IPS DF 6.9 (cell line): ENCODE results near the gene FHOD3.
"Not testable (repeated sequence)": the region's sequence is repeated elsewhere in the genome, so short reads cannot be mapped to it uniquely, and the experiment has no call there.

Source experiments
- DNase-seq: peaks from one replicate; pipeline ENCODE4 v3.0.0-alpha.2; 2013; ENCODE audit warnings: low read depth, low spot score
- H3K27ac ChIP-seq: one replicate; pipeline ENCODE4 v1.5.1; 2013; ENCODE audit warnings: low read length, control low read depth
- H3K27me3 ChIP-seq: 2 replicates; pipeline ENCODE4 v1.6.1; 2013; ENCODE audit warnings: mild to moderate bottlenecking, low read length; ENCODE audit not compliant: control insufficient read depth, insufficient read depth
- H3K36me3 ChIP-seq: 2 replicates; pipeline ENCODE4 v1.6.1; 2013; ENCODE audit warnings: low read length; ENCODE audit not compliant: control insufficient read depth, insufficient read depth
- H3K4me1 ChIP-seq: 2 replicates; pipeline ENCODE4 v1.6.1; 2013; ENCODE audit warnings: low read length; ENCODE audit not compliant: control insufficient read depth, insufficient read depth
- H3K4me3 ChIP-seq: 2 replicates; pipeline ENCODE4 v1.5.1; 2013; ENCODE audit warnings: mild to moderate bottlenecking, low read length
- H3K9me3 ChIP-seq: 2 replicates; pipeline ENCODE4 v1.6.1; 2013; ENCODE audit warnings: low read length, inconsistent platforms; ENCODE audit not compliant: control insufficient read depth, insufficient read depth
- WGBS: extraction: QIAGEN DNeasy Blood & Tissue Kit; methylation state at CpG from one replicate; pipeline ENCODE4 v1.1.7; 2013; ENCODE audit warnings: mixed read lengths, missing lambda C conversion rate; ENCODE audit not compliant: insufficient read length, insufficient coverage; 5-methylcytosine and 5-hydroxymethylcytosine counted together

FHOD3 gene

GRCh38 chr18:36813101-36813775, 515.7 kb downstream of the FHOD3 start:
- H3K36me3 ChIP-seq = no peaks in the 10 kb centered on the region; the same call in 1 of the 2 replicates
- no peak for DNase-seq
- no peaks in the 10 kb centered on the region for H3K4me1 ChIP-seq
- H3K27ac ChIP-seq = no peak overlapping the region
- H3K27me3 ChIP-seq = no peaks in the 10 kb centered on the region
- WGBS = 100% methylated on average over 1 of the region's 4 CpGs
- H3K9me3 ChIP-seq = no peaks in the 10 kb centered on the region
- H3K4me3 ChIP-seq = no peak overlapping the region

GRCh38 chr18:36813824-36814223, 516.3 kb downstream of the FHOD3 start:
- Histone ChIP-seq H3K4me1 (no peaks in the 10 kb centered on the region), H3K27me3 (no peaks in the 10 kb centered on the region), H3K9me3 (no peaks in the 10 kb centered on the region), H3K27ac (no peak overlapping the region), H3K36me3 (no peaks in the 10 kb centered on the region; the same call in 1 of the 2 replicates), H3K4me3 (no peak overlapping the region)
- no CpG with 5 or more reads among the region's 3 CpGs for WGBS
- DNase-seq = no peak

GRCh38 chr18:36814994-36815393, 517.5 kb downstream of the FHOD3 start:
- Histone ChIP-seq H3K27me3 (no peaks in the 10 kb centered on the region), H3K9me3 (no peaks in the 10 kb centered on the region), H3K27ac (no peak overlapping the region), H3K4me1 (no peaks in the 10 kb centered on the region), H3K4me3 (no peak overlapping the region), H3K36me3 (no peaks in the 10 kb centered on the region; the same call in 1 of the 2 replicates)
- no CpG with 5 or more reads among the region's 1 CpG for WGBS
- no peak for DNase-seq

GRCh38 chr18:36816096-36816495, 518.6 kb downstream of the FHOD3 start:
- DNase-seq, H3K4me1 ChIP-seq, H3K9me3 ChIP-seq, H3K27ac ChIP-seq, H3K4me3 ChIP-seq, H3K27me3 ChIP-seq, H3K36me3 ChIP-seq: not testable (repeated sequence)

- Histone ChIP-seq H3K4me1 (no peaks in the 10 kb centered on the region), H3K4me3 (no peak overlapping the region), H3K27me3 (no peaks in the 10 kb centered on the region), H3K9me3 (no peaks in the 10 kb centered on the region), H3K27ac (no peak overlapping the region), H3K36me3 (peaks cover 2% of the 10 kb centered on the region; the same call in 1 of the 2 replicates)
- no CpG with 5 or more reads among the region's 1 CpG for WGBS
- DNase-seq = no peak
These were observed 519.5 kb downstream of the FHOD3 start for GRCh38 chr18:36817039-36817438.

GRCh38 chr18:36818652-36819051, 521.1 kb downstream of the FHOD3 start:
- WGBS = no CpG with 5 or more reads among the region's 3 CpGs
- peaks cover 2% of the 10 kb centered on the region; the same call in 1 of the 2 replicates for H3K36me3 ChIP-seq

GRCh38 chr18:36819621-36820020, 522.1 kb downstream of the FHOD3 start:
- no peaks in the 10 kb centered on the region for H3K9me3 ChIP-seq
- no peak overlapping the region for H3K27ac ChIP-seq
- peaks cover 2% of the 10 kb centered on the region; the same call in 1 of the 2 replicates for H3K36me3 ChIP-seq
- no peak for DNase-seq
- no peaks in the 10 kb centered on the region for H3K27me3 ChIP-seq
- H3K4me1 ChIP-seq = no peaks in the 10 kb centered on the region
- H3K4me3 ChIP-seq = no peak overlapping the region

More at GRCh38 chr18:36818652-36819051, 521.1 kb downstream of the FHOD3 start:
- Histone ChIP-seq H3K4me1 (no peaks in the 10 kb centered on the region), H3K9me3 (no peaks in the 10 kb centered on the region), H3K4me3 (no peak overlapping the region), H3K27me3 (no peaks in the 10 kb centered on the region), H3K27ac (no peak overlapping the region)
- no peak for DNase-seq

DNA sequence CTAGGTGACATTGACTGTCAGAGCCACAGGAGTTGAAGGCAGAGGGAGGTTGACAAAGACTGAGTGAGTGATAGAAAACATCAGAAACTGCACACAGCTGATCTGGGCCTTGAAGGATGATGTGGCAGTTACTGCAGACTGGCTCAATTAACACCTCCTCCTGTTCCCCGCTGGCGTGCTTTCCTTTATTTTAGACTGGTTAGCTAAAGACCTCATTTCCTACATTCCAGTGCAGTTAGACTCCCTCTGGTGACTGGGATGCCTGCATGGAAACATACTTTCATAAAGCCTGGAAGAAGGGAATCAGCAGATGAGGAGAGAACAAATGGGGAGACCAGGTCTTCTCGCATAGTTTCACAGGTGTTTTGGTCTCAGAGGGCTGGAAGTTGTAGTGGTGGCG, 524.2 kb downstream of the FHOD3 start:
- H3K27me3 ChIP-seq = no peaks in the 10 kb centered on the region
- WGBS = no CpG with 5 or more reads among the region's 4 CpGs
- H3K36me3 ChIP-seq = peaks cover 2% of the 10 kb centered on the region; the same call in 1 of the 2 replicates
- H3K4me3 ChIP-seq = no peak overlapping the region
- H3K27ac ChIP-seq = no peak overlapping the region
- DNase-seq = no peak
- H3K4me1 ChIP-seq = no peaks in the 10 kb centered on the region
- no peaks in the 10 kb centered on the region for H3K9me3 ChIP-seq

DNA sequence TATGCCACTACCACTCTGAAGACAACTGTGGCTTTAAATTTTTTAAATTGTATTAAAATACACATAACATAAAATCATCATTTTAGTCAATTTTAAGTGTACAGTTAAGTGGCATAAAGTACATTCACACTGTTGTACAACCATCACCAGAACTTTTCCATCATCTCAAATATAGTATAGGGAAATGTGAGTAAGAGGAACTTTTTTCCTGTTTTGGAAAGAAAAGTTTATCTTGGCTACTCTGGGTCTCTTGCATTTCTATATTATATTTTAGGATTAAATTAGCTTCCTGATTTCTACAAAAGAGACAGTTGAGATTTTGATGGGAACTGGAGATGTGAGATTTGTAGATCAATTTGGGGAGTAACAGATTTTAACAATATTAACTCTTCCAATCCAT, 528.0 kb downstream of the FHOD3 start:
- no peak for DNase-seq
- H3K27ac ChIP-seq = no peak overlapping the region
- no peaks in the 10 kb centered on the region for H3K9me3 ChIP-seq
- H3K36me3 ChIP-seq = 0 out of 2 replicates have a peak, but pooled peaks cover 2% of the 10 kb centered on the region
- H3K4me3 ChIP-seq = no peak overlapping the region
- H3K4me1 ChIP-seq = no peaks in the 10 kb centered on the region
- no peaks in the 10 kb centered on the region for H3K27me3 ChIP-seq

DNA sequence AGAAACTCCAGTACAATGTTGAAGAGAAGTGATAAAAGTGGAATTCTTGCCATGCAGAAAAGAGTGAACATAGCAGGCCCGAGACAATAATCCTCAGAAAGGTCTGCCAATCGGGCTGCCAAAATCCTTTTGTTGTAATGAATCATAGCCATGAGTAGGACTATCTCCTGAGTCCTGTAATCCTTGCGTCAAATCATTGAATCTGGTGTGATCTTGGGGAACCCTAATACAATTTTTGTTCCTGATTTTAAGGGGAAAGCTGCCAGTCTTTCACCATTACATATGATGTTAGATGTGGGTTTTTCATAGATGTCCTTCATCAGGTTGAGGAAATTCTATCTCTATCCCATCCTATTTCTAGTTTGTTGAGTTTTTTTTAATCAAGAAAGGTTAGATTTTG, 529.0 kb downstream of the FHOD3 start:
- no peak for DNase-seq
- no CpG with 5 or more reads among the region's 3 CpGs for WGBS
- Histone ChIP-seq H3K9me3 (no peaks in the 10 kb centered on the region), H3K27ac (no peak overlapping the region), H3K36me3 (0 out of 2 replicates have a peak, but pooled peaks cover 2% of the 10 kb centered on the region), H3K4me1 (no peaks in the 10 kb centered on the region), H3K4me3 (no peak overlapping the region), H3K27me3 (no peaks in the 10 kb centered on the region)

DNA sequence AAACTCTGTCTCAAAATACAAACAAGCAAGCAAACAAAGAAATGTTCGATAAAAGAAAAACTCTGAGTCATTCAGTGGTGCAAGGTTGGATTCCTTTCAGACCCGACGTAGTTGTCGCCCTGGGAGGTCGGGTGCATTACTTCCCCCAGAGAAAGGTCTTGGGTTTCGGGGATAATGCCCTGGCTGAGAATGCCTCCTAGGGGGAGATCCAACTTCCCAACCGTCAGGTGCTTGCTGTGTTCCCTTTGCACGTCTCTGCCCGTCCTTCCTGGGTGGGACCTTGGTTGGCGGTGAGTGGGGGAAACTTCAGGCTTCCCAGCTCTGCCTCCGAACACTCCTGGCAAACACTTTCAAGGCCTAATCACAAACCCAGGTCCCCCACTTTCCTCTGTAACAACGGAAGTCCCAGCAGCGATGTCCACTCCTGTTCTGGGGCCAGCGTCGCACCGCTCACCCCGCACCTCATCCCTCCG, 530.7 kb downstream of the FHOD3 start:
- H3K9me3 ChIP-seq = no peaks in the 10 kb centered on the region
- no peaks in the 10 kb centered on the region for H3K27me3 ChIP-seq
- peak overlapping the region; percentile 82 for H3K4me3 ChIP-seq
- no peak for DNase-seq
- WGBS = no CpG with 5 or more reads among the region's 18 CpGs
- H3K4me1 ChIP-seq = no peaks in the 10 kb centered on the region
- H3K27ac ChIP-seq = no peak overlapping the region
- H3K36me3 ChIP-seq = no peaks in the 10 kb centered on the region
